ENCODE data around the gene TADA2B.

DNA sequence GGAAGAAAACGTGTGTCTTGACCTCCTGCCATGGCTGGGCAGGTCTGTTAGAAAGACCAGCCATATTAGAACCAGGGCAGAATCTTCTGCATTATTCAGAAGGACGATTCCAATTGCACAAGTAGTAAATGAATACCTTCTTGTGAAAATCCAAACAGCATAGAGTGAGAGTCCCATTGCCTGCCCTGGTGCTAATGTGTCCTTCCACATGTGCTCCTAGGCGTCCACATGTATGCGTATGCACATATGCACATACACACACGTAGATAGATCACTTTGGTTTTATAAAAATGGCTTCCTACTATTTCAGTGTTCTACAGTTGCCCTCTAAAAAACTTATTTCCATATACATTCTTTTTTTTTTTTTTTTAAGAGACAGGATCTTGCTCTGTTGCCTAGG is 34.9 kb downstream of the TADA2B start:
- TF ChIP-seq, protein P1, sequence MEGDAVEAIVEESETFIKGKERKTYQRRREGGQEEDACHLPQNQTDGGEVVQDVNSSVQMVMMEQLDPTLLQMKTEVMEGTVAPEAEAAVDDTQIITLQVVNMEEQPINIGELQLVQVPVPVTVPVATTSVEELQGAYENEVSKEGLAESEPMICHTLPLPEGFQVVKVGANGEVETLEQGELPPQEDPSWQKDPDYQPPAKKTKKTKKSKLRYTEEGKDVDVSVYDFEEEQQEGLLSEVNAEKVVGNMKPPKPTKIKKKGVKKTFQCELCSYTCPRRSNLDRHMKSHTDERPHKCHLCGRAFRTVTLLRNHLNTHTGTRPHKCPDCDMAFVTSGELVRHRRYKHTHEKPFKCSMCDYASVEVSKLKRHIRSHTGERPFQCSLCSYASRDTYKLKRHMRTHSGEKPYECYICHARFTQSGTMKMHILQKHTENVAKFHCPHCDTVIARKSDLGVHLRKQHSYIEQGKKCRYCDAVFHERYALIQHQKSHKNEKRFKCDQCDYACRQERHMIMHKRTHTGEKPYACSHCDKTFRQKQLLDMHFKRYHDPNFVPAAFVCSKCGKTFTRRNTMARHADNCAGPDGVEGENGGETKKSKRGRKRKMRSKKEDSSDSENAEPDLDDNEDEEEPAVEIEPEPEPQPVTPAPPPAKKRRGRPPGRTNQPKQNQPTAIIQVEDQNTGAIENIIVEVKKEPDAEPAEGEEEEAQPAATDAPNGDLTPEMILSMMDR (IDR thresholded peaks at IDR 0.05 in 4 of 5, conservative IDR thresholded peaks at IDR 0.05 in 1 of 5) = no peak
- TF ChIP-seq POLR2A (IDR thresholded peaks at IDR 0.05) = no peak

Data from gastrocnemius medialis (tissue), 4 donors.